Peyer's patch (tissue), 4 donors: ENCODE data around the gene SLC39A1.

ENCODE experiments used
- CTCF ChIP-seq, 6 experiments: fragments of 450-650 bp in 4 of 6; fragments of 200-600 bp in 2 of 6; sonication (generic) in 1 of 6; IDR thresholded peaks; one replicate each; pipeline ENCODE4 v1.5.1; 2017 to 2019; ENCODE audit warnings: antibody characterized with exemption in 6 of 6, mild to moderate bottlenecking in 3 of 6, moderate library complexity in 1 of 6
- POLR2A ChIP-seq, 2 donors: fragments of 450-650 bp; IDR thresholded peaks; one replicate each; pipeline ENCODE4 v1.5.1; 2017; ENCODE audit warnings: antibody characterized with exemption in 2 of 2, mild to moderate bottlenecking in 2 of 2, moderate library complexity in 2 of 2

GRCh38 chr1:153919876-153920852 is 43.2 kb downstream of the SLC39A1 start:
- TF ChIP-seq CTCF (IDR thresholded peaks at IDR 0.05) (peak in 2 of 6 experiments; percentile 10 to 16), POLR2A (IDR thresholded peaks at IDR 0.05) (no peak)
